AG04449 (cell line): ENCODE measurements around the gene VAT1.

Experiments
- CTCF ChIA-PET: fragments of 350-600 bp; formaldehyde crosslinking; extraction: SDS; loops from one replicate; lab custom pipeline; 2021; ENCODE audit warnings: antibody characterized with exemption; lab: Yijun Ruan, JAX
- POLR2A ChIA-PET: fragments of 400-600, 350-600 bp; formaldehyde crosslinking; extraction: SDS; loops from one replicate; lab custom pipeline; 2020; ENCODE audit warnings: antibody characterized with exemption, inconsistent platforms; lab: Yijun Ruan, JAX
- DNase-seq: peaks from one replicate; pipeline ENCODE4 v3.0.0-alpha.2; 2010; ENCODE audit warnings: low read depth, low spot score
- H3K4me3 ChIP-seq: 2 replicates; pipeline ENCODE4 v1.5.1; 2011; ENCODE audit warnings: low read depth, mild to moderate bottlenecking, control low read depth, low read length
- TF ChIP-seq, protein P1 (sequence below): IDR thresholded peaks from one replicate; pipeline ENCODE4 v1.5.1; 2011; ENCODE audit warnings: mild to moderate bottlenecking, moderate library complexity, low read length, control low read depth, inconsistent platforms; ENCODE audit not compliant: insufficient read depth; ENCODE audit errors: missing control alignments

The VAT1 gene

DNA sequence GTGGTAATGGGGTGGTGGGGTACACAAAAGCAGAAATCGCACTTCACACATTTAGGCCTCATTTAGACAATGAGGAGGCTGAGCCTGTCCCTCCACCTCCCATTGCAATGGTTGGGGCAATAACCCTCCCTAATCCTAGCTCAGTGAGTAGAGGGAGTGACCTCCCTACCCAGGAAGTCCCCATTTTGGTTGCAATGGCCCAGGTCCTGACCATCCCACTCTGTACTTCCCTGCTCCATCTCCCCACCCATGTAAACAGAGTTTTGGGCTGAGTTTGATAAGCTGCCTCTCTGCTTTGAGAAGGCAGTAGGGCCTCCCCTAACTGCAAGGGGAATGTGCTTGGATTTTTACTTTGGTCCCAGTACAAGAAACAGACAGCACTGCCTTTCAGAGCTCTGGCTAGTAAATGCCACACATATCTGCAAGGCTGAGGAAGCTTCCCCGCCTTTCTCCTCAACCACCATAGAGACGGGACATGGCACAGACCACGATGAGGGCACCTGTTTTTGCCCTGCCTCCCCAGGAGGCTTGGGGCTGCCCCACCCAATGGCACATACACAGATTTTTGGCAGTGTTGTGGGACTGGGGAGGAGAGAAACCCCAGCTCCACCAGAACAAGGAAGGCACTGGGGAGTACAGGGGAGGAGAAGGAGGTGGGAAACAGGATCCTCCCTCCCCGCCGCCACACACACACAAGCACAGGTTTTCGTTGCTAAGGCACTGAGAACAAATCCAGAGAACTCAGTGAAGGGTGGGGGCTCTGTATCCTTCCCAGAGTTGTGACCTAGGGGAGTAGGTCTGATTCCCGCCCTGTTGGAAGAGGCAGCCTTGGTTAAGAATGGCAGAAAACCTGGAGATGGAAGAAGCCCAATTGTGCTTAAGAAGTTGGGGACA lies 7.3 kb downstream of the VAT1 start:
- CTCF ChIA-PET = interaction anchor here (0.6 to 1.3 kb wide), 3 partner anchors 9 to 1205 kb away, joined by 3 to 7 read pairs (median 3); partner anchors contain the start of gene RPL27
- DNase-seq = no peak
- TF ChIP-seq, protein P1, sequence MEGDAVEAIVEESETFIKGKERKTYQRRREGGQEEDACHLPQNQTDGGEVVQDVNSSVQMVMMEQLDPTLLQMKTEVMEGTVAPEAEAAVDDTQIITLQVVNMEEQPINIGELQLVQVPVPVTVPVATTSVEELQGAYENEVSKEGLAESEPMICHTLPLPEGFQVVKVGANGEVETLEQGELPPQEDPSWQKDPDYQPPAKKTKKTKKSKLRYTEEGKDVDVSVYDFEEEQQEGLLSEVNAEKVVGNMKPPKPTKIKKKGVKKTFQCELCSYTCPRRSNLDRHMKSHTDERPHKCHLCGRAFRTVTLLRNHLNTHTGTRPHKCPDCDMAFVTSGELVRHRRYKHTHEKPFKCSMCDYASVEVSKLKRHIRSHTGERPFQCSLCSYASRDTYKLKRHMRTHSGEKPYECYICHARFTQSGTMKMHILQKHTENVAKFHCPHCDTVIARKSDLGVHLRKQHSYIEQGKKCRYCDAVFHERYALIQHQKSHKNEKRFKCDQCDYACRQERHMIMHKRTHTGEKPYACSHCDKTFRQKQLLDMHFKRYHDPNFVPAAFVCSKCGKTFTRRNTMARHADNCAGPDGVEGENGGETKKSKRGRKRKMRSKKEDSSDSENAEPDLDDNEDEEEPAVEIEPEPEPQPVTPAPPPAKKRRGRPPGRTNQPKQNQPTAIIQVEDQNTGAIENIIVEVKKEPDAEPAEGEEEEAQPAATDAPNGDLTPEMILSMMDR = no peak
- no peak overlapping the region for H3K4me3 ChIP-seq
- POLR2A ChIA-PET = interaction anchor here (1.3 kb wide), 1 partner anchor 17 kb away, joined by 6 read pairs; the partner anchor contains the start of gene RPL27

DNA sequence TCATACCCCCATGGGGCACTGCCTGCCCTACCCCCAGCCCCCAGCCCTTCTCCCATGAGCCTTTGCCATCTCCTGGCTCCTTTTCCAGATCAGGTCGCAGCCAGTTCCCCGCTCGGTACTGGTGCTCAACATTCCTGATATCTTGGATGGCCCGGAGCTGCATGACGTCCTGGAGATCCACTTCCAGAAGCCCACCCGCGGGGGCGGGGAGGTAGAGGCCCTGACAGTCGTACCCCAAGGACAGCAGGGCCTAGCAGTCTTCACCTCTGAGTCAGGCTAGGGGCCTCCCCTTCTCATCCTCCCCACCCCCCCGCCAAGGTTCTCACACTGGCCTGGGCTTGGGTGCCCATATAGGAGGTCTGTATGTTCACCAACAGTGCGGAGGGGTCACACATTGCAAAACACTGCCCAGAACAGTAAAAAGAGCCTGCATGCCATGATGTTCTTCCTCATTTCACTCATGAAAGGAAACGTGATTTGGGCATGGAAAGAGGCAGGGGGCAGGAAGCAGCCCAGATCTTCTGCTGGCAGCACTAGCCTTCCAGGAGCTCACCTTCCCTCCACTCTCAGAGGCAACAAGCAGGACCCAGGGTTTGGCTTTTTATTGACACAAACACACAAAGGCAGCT lies 8.1 kb downstream of the VAT1 start:
- ChIA-PET CTCF (interaction anchor here (1.3 to 4.0 kb wide), 3 partner anchors 10 to 16 kb away, joined by 3 to 16 read pairs (median 7); partner anchors contain the start of genes RND2 and RPL27), POLR2A (interaction anchor here (1.3 kb wide), 1 partner anchor 16 kb away, joined by 6 read pairs; the partner anchor contains the start of gene RPL27)
- no peak for DNase-seq
- H3K4me3 ChIP-seq = no peak overlapping the region
- TF ChIP-seq, protein P1 = no peak

DNA sequence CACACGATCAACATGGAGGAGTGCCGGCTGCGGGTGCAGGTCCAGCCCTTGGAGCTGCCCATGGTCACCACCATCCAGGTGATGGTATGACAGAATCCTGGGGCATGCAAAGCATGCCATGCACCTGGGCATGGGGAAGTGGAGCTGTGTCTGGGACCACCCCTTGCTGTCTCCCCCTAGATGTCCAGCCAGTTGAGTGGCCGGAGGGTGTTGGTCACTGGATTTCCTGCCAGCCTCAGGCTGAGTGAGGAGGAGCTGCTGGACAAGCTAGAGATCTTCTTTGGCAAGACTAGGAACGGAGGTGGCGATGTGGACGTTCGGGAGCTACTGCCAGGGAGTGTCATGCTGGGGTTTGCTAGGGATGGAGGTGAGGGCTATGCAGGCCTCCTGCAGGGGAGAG lies 8.9 kb downstream of the VAT1 start:
- ChIA-PET POLR2A (no interaction called here), CTCF (interaction anchor here (2.6 to 4.0 kb wide), 2 partner anchors 11 to 15 kb away, joined by 10 to 16 read pairs; partner anchors contain the start of genes RND2 and RPL27)
- TF ChIP-seq, protein P1 = no peak
- no peak overlapping the region for H3K4me3 ChIP-seq
- DNase-seq = no peak

DNA sequence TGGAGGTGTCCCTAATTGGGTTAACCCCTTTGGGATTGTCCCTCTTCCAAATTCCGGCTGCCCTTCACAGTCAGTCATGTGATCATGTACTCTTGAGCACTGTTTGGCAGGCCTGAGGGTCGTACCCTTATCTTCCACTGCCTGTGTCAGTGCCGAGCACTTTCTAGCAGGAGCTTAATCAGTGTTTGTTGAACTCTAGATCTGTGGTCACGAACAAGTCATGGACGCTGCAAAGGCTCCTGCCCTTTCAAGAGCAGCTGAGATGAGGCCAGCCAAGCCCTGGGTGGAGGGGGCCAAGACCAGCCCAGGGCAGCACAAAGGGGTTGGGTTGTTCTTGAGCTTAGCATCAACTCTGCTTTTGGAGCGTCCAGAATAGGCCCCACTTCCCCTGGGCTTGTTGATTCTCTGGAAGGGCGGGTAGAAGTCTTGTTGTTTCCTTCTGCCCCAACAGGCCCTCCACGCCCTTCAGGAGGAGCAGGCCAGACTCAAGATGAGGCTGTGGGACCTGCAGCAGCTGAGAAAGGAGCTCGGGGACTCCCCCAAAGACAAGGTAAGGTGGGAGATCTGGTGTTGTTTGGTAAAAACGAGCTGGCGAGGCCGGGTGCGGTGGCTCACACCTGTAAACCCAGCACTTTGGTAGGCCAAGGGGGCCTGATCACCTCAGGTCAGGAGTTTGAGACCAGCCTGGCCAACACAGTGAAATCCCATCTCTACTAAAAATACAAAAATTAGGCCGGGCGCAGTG lies 10.3 kb downstream of the VAT1 start:
- CTCF ChIA-PET = interaction anchor here (2.6 to 4.0 kb wide), 2 partner anchors 12 to 14 kb away, joined by 10 to 16 read pairs; partner anchors contain the start of genes RND2 and RPL27
- H3K4me3 ChIP-seq = no peak overlapping the region
- POLR2A ChIA-PET = interaction anchor here (0.9 kb wide), 1 partner anchor 14 kb away, joined by 4 read pairs; the partner anchor contains the start of gene RPL27
- no peak for DNase-seq
- TF ChIP-seq, protein P1 = no peak

DNA sequence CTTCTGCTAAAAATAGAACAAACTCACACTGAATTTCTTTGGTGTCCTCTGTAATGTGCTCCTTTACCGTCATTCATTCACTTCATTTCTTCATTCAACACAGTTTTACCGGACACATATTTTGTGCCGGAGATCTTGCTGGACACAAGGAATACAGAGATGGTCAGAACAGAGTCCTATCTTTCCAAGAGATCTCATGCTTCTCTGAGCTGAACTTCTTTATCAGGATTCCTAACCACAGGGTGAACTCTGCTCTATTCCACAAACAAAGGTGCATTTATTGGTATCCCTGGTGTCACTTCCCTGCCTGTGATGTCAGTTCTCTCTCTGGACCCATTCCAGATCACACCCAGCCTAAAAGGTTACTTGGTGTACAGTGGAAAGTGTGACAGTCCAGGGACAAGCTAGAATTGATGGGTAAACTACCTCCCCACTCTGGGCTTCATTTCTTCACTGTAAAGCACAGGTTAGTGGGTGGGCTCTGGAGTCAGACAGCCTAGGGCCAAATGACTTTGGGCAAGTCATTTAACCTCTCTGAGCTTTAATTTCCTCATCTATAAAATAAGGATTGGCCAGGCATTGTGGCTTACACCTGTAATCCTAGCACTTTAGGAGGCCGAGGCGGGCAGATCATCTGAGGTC lies 11.4 kb downstream of the VAT1 start:
- POLR2A ChIA-PET = no interaction called here
- no peak overlapping the region for H3K4me3 ChIP-seq
- TF ChIP-seq, protein P1 = no peak
- CTCF ChIA-PET = interaction anchor here (1.0 to 4.0 kb wide), 3 partner anchors 10 to 168 kb away, joined by 3 to 16 read pairs (median 4); partner anchors contain the start of gene RND2
- no peak for DNase-seq
